OCI-LY7 (cell line): ENCODE results near the gene CD59. TPM values are rescaled to one million over a fixed set of nuclear protein-coding genes. Genes with fewer than 3 reads are reported as not detected.

Experiments
- BruUV-seq: library from RNA; stranded (reverse); fragments of 400-500 nt; replicated peaks from 2 replicates; lab custom pipeline; 2021; lab: Mats Ljungman, UMichigan
- CTCF ChIA-PET: fragments of 300-600 bp; sonication (Branson Sonifier 250); formaldehyde crosslinking; loops from one replicate; lab custom pipeline; 2022; ENCODE audit warnings: antibody characterized with exemption; ENCODE audit not compliant: unreplicated experiment; lab: Charles Lee
- POLR2A ChIA-PET: fragments of 300-600 bp; sonication (Branson Sonifier 250); formaldehyde crosslinking; loops from one replicate; lab custom pipeline; 2022; ENCODE audit warnings: antibody characterized with exemption; lab: Charles Lee
- DNase-seq: peaks from one replicate; pipeline ENCODE4 v3.0.0-alpha.2; 2015; ENCODE audit warnings: low spot score
- H2AFZ ChIP-seq: fragments of 200-600 bp; sonication (generic), shearing (Covaris generic); 2 replicates; pipeline ENCODE4 v1.6.1; 2014; ENCODE audit warnings: mild to moderate bottlenecking, antibody characterized with exemption, low read length, moderate library complexity
- H3K27ac ChIP-seq: fragments of 200-600 bp; sonication (generic); 2 replicates; pipeline ENCODE4 v1.5.1; 2014; ENCODE audit warnings: mixed run types, low read depth, mild to moderate bottlenecking, moderate library complexity, low read length, inconsistent platforms; ENCODE audit not compliant: poor library complexity, severe bottlenecking
- H3K36me3 ChIP-seq: fragments of 200-600 bp; sonication (generic); 2 replicates; pipeline ENCODE4 v1.6.1; 2014; ENCODE audit warnings: mild to moderate bottlenecking, antibody characterized with exemption, low read length, moderate library complexity, mixed read lengths; ENCODE audit not compliant: insufficient read depth
- H3K4me1 ChIP-seq: fragments of 200-600 bp; sonication (generic); 2 replicates; pipeline ENCODE4 v1.5.1; 2014; ENCODE audit warnings: mild to moderate bottlenecking, low read length; ENCODE audit not compliant: insufficient read depth, poor library complexity, severe bottlenecking
- H3K4me2 ChIP-seq: fragments of 200-600 bp; sonication (generic); 2 replicates; pipeline ENCODE4 v1.6.1; 2014; ENCODE audit warnings: mild to moderate bottlenecking, low read length
- H3K4me3 ChIP-seq: fragments of 200-600 bp; sonication (generic); 2 replicates; pipeline ENCODE4 v1.5.1; 2014; ENCODE audit warnings: mild to moderate bottlenecking, low read depth, low read length; ENCODE audit not compliant: poor library complexity, severe bottlenecking
- H3K79me2 ChIP-seq: fragments of 200-600 bp; sonication (generic); 2 replicates; pipeline ENCODE4 v1.6.1; 2016; ENCODE audit warnings: low read depth, mild to moderate bottlenecking, low read length, moderate library complexity, mixed read lengths; ENCODE audit not compliant: insufficient read depth
- H3K9me2 ChIP-seq: fragments of 200-600 bp; sonication (generic); 2 replicates; pipeline ENCODE4 v1.6.1; 2016; ENCODE audit warnings: mild to moderate bottlenecking, low read length, mixed read lengths; ENCODE audit not compliant: insufficient read depth
- H3K9me3 ChIP-seq: fragments of 200-600 bp; sonication (generic); 2 replicates; pipeline ENCODE4 v1.6.1; 2014; ENCODE audit warnings: mild to moderate bottlenecking, mixed run types, low read length, mixed read lengths
- H4K20me1 ChIP-seq: fragments of 200-600 bp; sonication (generic); 2 replicates; pipeline ENCODE4 v1.6.1; 2014; ENCODE audit warnings: mild to moderate bottlenecking, antibody characterized with exemption, low read length, moderate library complexity, mixed read lengths; ENCODE audit not compliant: insufficient read depth
- EZH2phosphoT487 ChIP-seq: fragments of 200-600 bp; sonication (generic); IDR thresholded peaks from 2 replicates; pipeline ENCODE4 v1.6.1; 2018; ENCODE audit warnings: low read depth, borderline replicate concordance, mild to moderate bottlenecking, mixed run types, antibody characterized with exemption, low read length, moderate library complexity, mixed read lengths
- intact Hi-C: fragments of 100-400 bp; cut with micrococcal nuclease; formaldehyde crosslinking; loops from one replicate; pipeline ENCODE4 v1.10.0; 2022; ENCODE audit not compliant: unreplicated experiment
- total RNA-seq, 2 experiments: library from RNA; depleted of rRNA in 1 of 2; stranded (reverse); fragments of >200 nt in 1 of 2; shearing (Covaris generic) in 1 of 2; gene quantifications; 2 replicates each; pipeline ENCODE4 v1.2.3, GENCODE V29; 2014 to 2022
- TF ChIP-seq, protein P1 (sequence below): fragments of 200-600 bp; sonication (generic); conservative IDR thresholded peaks from 2 replicates; pipeline ENCODE4 v1.5.1; 2014; ENCODE audit warnings: mild to moderate bottlenecking, antibody characterized with exemption, low read length, moderate library complexity, mixed read lengths

CD59 gene
- total RNA-seq, 2 experiments from 2014 or later: 20.2 to 35.5 TPM

DNA sequence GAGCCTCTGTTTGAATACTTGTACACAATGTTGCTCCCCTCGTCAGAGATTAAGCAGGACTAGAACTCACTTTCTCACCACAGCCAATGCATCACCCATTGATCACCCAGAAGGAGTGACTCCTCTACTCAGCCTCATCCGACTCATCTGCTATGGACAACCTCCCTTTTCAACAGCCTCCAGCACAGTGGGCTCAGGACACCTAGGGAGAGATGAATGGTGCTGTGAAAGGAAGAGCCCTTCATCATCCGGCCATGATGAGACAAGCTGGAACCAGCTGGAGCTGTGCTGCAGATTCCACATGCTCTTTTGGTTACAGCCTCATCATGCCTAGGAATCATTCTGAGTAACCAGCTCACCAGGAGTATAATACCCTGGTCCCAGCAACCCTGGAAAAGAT, 51.1 kb downstream of the CD59 start:
- ChIA-PET CTCF (no interaction called here), POLR2A (interaction anchor here (0.6 to 1.2 kb wide), 4 partner anchors 36 to 388 kb away, joined by 3 to 5 read pairs (median 4); no protein-coding TSS in a partner anchor)
- no peak overlapping the region for H3K4me2 ChIP-seq
- no peaks in the 10 kb centered on the region for H4K20me1 ChIP-seq
- intact Hi-C loops: loop anchor here (5.0 kb wide), 1 partner anchor 143 kb away; no protein-coding TSS in a partner anchor
- H3K9me3 ChIP-seq: no peaks in the 10 kb centered on the region
- no peak overlapping the region for H3K27ac ChIP-seq
- H3K4me1 ChIP-seq: peaks cover 4% of the 10 kb centered on the region
- DNase-seq: no peak
- no peaks in the 10 kb centered on the region for H3K9me2 ChIP-seq
- no peaks in the 10 kb centered on the region for H3K79me2 ChIP-seq
- H2AFZ ChIP-seq: no peak overlapping the region
- no peaks in the 10 kb centered on the region for H3K36me3 ChIP-seq
- no peak overlapping the region for H3K4me3 ChIP-seq
- TF ChIP-seq, protein P1, sequence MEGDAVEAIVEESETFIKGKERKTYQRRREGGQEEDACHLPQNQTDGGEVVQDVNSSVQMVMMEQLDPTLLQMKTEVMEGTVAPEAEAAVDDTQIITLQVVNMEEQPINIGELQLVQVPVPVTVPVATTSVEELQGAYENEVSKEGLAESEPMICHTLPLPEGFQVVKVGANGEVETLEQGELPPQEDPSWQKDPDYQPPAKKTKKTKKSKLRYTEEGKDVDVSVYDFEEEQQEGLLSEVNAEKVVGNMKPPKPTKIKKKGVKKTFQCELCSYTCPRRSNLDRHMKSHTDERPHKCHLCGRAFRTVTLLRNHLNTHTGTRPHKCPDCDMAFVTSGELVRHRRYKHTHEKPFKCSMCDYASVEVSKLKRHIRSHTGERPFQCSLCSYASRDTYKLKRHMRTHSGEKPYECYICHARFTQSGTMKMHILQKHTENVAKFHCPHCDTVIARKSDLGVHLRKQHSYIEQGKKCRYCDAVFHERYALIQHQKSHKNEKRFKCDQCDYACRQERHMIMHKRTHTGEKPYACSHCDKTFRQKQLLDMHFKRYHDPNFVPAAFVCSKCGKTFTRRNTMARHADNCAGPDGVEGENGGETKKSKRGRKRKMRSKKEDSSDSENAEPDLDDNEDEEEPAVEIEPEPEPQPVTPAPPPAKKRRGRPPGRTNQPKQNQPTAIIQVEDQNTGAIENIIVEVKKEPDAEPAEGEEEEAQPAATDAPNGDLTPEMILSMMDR: no peak
- TF ChIP-seq EZH2phosphoT487: no peak
- BruUV-seq: no TSS peak

DNA sequence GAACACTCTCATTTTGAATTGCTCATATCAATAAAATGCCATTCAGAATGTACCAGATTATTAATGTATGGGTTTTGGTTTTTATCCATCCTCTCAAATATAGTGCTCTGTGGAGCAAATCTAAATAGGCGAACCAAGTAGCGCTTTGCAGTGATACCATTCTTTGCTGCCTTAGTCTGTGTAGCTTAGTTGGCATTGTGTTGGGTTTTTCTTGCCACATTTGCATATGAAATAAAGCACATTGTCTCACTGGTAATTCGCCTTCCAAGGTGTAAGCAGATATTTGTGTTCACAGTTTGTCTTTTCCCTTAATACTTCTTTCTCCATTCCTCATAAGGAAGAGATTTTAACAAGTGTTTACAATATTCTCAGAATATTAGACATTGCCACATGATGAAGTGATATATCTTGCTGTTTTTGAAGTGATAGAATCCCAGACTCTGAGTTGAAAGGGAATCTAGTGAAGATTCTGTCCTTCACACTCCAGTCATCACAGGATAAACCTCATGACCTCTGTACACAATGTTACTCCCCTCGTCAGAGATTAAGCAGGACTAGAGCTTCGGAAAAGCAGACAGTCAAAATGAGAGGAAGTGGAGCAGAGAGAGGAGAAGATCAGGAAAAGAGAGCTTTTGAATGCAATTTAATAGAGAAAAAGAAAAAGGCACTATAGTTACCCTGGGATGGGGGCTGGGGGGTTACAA, 52.1 kb downstream of the CD59 start:
- no peaks in the 10 kb centered on the region for H3K9me2 ChIP-seq
- no peak overlapping the region for H3K4me3 ChIP-seq
- ChIA-PET CTCF (no interaction called here), POLR2A (interaction anchor here (0.6 to 1.0 kb wide), 5 partner anchors 114 to 719 kb away, joined by 3 to 5 read pairs (median 3); no protein-coding TSS in a partner anchor)
- H3K4me1 ChIP-seq: peaks cover 4% of the 10 kb centered on the region
- BruUV-seq: no TSS peak
- DNase-seq: no peak
- H2AFZ ChIP-seq: no peak overlapping the region
- H3K9me3 ChIP-seq: no peaks in the 10 kb centered on the region
- H3K36me3 ChIP-seq: no peaks in the 10 kb centered on the region
- no peak overlapping the region for H3K4me2 ChIP-seq
- no peaks in the 10 kb centered on the region for H4K20me1 ChIP-seq
- intact Hi-C loops: no loop called here
- H3K79me2 ChIP-seq: no peaks in the 10 kb centered on the region
- no peak for TF ChIP-seq EZH2phosphoT487
- TF ChIP-seq, protein P1: no peak
- no peak overlapping the region for H3K27ac ChIP-seq

DNA sequence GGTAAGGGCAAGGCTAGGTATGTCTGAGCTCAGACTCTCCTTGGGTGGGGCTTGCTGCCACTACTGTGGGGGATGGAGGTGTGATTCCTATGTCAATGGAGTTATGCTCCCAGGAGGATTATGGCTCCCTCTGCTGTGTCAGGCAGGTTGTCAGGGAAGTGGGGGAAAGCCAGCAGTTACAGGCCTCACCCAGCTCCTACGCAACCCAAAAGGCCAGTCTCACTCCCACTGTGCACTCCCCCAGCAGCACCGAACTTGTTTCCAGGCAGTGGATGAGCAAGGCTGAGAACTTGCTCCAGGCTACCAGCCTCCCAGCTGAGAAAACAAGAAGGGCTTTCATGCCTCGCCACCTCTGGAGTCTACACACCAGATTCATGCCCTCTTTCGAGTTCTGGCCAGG, 53.8 kb downstream of the CD59 start:
- Histone ChIP-seq H3K4me1 (peaks cover under 1% of the 10 kb centered on the region), H3K27ac (no peak overlapping the region), H3K79me2 (no peaks in the 10 kb centered on the region), H2AFZ (no peak overlapping the region), H3K4me2 (no peak overlapping the region), H3K9me3 (no peaks in the 10 kb centered on the region), H3K9me2 (no peaks in the 10 kb centered on the region), H3K36me3 (no peaks in the 10 kb centered on the region), H3K4me3 (no peak overlapping the region), H4K20me1 (no peaks in the 10 kb centered on the region)
- CTCF ChIA-PET: no interaction called here
- POLR2A ChIA-PET: interaction anchor here (0.6 to 1.4 kb wide), 3 partner anchors 10 to 337 kb away, joined by 3 to 4 read pairs (median 3); no protein-coding TSS in a partner anchor
- BruUV-seq: no TSS peak
- no peak for DNase-seq
- intact Hi-C loops: no loop called here
- TF ChIP-seq, protein P1: no peak
- no peak for TF ChIP-seq EZH2phosphoT487
